HG03442 (cell line): ENCODE measurements around the gene SUGCT.

Experiments
- ATAC-seq: cut with Tn5 transposase; IDR thresholded peaks from one replicate; pipeline ENCODE4 v1.9.1; 2021; ENCODE audit warnings: mild to moderate bottlenecking, moderate library complexity; ENCODE audit not compliant: unreplicated experiment

Gene SUGCT

DNA sequence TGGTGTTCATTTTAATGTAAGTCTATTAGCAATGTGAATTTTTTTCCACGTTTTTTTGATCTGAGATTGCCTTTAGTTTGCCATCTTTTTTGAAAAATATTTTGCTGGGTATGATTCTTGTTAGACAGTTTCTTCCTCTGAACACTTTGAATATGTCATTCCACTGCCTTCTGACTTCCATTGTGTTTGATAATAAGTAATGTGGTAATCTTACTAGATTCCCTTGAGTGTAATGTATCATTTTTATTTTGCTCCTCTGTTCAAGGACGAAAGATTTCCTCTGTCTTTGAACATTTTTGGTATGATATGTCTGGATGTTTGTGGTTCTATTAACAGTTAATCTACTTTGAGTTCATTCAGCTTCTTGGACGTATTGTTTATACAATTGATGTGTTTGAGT lies 371.4 kb downstream of the SUGCT start:
- ATAC-seq, result no peak

DNA sequence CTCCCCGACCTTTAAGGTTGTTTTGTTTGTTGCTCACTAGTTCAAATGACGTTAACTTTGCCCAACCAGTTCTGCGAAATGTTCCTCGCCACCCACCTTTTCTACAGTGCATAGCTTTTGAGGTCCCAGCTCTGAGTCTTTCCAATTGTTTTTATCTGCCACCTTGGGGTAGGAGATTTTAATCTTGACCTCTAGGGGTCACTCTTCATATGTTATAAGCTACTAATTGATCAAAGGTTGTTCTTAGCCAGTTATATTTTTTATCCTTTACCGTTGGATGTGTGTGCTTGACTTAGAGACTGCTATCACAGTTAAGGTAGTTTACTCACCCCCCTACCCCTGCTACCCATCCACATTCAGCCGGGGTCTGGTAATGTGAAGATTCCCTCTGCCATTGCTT lies 372.4 kb downstream of the SUGCT start:
- ATAC-seq, result peak; percentile 46

DNA sequence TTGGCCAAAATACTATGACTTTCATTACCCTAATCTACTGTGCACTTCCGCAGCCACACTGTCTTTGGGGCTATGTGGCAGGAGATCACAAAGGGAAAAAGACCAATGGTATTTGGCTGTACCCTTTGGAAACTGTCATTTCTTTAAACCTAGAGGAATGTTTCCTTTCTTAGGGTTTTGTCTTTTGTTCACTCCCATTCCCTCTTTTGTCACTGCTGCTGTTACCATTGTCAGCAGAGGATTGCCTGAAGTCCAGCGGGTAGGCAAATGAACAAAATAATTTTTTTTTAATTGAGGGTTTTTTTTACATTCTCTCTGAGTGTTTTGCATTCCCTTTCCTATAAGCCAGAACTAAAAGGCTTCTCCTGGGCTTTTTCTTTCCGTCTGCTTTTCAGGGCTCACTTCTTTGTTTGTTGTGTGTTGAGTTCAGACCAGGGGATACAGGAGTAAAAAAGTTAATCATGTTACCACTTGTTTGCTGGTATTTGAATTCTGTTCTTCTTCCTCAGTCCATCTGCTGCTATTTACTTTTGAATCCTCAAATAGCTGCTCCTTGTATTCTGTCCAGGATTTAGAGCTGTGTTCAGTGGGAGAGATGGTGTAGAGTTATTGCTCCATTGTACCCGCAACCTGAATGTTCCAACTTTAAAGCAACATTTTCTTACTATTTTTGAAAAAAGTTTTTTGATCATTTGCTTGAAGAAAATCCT lies 374.6 kb downstream of the SUGCT start:
- ATAC-seq, result no peak

DNA sequence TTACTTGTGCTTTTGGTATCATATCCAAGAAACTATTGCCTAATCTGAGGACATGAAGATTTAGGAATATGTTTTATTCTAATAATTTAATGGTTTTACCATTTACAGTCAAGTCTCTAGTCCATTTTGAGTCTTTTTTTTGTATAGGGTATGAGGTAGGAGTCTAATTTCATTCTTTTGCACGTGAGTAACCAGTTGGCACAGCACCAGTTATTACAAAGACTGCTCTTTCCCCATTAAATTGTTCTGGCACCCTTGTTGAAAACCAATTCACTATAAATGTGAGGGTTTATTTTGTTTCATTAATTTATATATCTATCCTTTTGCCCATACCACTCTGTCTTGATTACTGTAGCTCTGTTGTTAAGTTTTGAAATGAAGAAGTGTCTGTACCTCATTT lies 381.6 kb downstream of the SUGCT start:
- ATAC-seq, result no peak

DNA sequence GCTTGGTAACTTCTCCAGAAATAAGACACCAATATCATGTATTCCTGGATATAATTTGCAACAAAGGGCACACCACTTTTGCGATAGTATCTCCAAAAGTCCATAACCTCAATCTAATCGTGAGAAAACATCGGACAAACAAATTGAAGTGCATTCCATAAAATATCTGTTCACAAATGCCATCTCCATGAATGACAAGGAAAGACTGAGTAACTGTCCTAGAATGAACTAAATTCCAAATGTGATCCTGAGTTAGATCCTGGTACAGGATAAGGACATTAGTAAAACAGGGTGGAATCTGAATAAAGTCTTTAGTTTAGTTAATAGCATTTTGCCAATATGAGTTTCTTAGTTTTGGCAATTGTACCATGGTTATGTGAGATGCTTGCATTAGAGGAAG lies 384.2 kb downstream of the SUGCT start:
- ATAC-seq, result no peak

DNA sequence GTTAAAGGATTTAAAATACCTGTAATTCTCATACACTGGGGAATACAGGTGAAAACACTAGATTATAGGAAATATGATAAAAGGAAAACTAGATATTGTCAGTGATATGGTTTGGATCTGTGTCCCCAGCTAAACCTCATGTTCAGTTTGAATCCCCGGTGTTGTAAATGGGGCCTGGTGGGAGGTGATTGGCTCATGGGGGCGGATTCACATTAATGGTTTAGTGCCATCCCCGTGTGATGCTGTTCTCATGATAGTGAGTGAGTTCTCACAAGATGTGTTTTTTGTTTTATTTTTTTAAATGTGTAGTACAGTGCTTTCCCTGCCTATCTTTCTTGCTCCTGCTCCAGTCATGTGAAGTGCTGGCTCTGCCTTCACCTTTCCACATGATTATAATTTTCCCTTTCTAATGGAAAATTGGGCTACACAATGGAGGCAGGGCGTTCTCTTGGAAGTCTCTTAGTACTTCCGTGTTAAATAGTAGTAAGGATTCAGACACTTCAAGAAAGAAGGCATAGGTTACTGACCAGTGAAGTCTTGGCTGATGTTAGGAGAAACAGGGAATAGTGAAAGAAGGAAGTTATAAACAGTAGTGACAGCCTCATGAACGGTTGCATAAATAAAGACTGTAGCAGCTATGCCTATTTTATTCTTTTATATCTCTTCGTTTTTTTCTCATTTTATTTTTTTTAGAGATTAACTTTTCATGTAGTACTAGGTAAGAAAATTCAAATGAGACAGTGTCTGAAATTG lies 386.4 kb downstream of the SUGCT start:
- ATAC-seq, result no peak

DNA sequence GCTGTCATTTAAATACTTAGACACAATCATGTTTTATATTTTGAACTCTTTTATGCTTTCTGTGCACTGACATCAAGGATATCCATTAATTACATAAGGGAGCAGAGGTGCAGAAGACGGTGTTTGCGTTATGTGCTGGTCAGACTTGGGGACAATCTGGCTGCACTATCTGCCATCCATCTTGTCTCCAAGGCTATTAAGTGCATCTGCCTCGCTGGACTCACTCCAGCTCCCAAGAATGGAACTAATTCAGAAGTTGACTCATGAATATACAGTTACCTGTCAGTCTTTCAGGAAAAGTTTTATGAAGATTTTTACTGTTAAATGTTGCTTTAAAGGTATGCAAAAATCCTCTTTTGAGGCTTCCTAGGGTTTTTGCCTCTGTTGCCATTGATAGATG lies 391.0 kb downstream of the SUGCT start:
- no peak for ATAC-seq

DNA sequence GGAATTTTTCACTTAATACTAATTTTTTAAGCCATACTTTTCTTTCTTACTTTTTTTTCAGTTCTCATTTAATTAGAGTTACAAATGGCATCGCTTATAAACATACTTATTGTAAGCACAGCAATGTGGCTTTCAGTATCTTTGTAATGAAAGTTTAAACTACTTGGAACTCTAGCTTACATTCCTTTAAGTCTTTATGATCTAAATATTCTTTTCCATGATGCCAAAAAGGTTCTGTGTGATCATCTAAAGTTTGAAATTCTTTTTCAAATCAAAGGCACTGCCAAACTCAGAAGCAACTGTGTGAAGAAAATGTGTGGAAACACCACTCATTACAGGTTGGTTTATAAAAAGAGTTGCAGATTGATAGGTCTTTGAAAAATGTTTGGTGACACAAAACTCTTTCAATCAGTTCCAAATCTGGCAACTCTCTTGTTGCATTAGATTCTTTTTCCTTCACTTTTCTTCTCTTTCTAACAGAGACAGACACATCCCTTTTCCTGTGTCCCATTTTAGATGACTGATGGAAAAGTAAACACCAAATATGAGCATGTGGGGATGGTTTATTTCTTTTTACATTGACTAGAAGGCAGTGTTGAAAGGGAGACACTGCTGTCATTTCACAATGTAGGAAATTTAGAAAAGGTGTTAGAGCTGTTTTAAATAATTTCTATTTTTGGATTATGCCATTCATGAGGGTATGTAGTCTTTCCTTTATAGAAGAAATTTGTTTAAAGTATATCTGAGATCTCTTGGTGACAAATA lies 392.3 kb downstream of the SUGCT start:
- no peak for ATAC-seq

DNA sequence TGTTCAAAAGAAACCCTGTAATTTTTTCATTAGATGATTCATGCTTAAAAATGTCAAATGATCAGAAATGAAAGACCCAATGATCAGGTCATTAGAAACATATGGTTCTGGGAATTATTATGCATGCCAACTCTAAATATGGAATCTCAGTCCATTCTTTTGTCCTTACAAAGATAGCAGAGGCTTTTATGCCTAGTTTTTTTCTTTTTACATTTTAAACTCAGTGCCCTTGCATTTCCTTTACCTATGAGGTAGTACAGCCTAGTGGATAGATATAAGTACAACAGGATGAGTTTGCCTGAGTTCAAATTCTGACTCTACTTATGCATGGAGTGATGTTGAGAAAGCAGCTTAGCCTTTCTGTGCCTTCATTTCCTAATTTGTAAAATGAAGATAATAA lies 392.9 kb downstream of the SUGCT start:
- ATAC-seq, result no peak

DNA sequence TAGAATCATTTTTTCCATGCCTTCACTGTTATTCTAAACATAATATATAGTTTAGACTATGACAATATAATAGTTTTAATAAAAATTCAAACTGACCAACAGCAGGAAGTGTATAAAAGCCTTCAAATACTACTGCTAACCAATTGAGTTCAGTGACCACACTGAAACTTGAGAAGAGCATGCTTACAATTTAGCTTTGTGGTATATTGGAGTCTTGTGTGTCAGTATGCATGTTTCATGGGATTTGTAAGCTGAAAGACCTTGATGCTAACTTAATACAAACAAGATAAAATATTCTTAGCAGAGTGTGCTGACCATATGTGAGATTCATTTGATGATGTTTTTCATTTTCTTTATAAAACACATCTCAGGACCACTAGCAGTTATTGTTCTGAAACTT lies 395.5 kb downstream of the SUGCT start:
- no peak for ATAC-seq

DNA sequence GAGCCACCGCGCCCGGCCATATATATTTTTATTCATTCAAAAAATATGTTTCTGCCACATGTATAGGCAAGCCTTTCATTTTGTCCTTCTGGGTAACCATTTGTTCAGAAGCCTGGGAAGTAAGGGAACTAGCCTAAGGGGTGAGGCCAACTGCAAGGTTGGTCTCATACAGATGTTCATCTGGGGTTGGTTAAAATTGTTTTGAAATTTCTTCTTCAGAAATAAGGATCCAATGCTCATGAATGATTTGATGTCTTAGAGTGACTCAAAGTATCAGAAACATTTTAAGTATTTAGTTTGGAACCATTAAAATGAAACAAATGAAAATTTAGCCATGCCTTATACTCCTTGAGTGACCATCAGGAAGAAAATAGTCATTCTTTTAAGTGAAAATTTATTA lies 397.2 kb downstream of the SUGCT start:
- ATAC-seq, result no peak

DNA sequence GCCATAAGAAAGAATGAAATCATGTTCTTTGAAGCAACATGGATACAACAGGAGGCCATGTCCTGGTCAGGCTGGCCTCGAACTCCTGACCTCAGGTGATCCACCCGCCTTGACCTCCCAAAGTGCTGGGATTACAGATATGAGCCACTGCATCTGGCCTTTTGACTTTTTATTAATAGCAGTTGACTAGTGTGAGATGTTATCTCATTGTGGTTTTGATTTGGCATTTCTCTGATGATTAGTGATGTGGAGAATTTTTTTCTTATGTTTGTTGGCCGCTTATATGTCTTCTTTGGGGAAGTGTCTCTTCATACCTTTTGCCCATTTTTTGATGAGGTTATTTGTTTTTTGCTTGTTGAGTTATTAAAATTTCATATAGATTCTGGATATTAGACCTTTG lies 400.9 kb downstream of the SUGCT start:
- no peak for ATAC-seq

DNA sequence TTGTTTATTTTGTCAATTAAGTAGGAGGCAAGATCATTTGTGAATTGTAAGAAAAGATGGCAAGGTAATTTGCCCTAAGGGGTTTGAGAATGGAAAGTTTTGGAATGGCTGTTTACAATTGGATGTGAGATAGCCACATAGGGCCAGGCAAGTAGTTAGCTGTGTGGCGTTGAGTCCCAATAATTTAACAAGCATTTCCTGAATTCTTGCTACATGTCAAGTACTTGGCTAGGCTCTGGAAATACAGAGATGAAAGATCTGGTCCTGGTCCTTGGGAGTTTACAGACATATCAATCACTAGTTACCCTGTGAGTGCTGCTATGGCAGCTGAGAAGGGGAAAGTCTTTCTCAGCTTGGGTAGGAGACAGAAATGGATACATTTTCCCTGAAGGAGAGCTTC lies 401.6 kb downstream of the SUGCT start:
- ATAC-seq, result no peak

DNA sequence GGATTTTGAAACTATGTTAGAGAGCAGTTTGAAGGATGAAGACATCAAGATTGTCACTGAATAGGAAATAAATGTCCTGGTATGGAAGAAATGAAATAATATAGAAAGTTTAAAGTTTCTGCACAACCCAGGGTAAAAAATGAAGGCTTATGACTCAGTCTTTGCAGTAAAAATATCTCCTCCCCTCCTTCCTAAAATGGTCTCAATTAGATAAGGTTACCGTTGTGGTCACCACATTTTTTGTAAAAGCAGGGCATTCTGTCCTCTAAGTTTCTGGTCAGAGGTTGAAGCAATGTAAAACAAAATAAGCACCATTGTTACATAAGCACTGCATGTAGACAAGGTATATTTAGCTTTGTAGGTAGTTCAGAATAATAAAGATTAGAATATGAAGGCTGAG lies 403.5 kb downstream of the SUGCT start:
- no peak for ATAC-seq

DNA sequence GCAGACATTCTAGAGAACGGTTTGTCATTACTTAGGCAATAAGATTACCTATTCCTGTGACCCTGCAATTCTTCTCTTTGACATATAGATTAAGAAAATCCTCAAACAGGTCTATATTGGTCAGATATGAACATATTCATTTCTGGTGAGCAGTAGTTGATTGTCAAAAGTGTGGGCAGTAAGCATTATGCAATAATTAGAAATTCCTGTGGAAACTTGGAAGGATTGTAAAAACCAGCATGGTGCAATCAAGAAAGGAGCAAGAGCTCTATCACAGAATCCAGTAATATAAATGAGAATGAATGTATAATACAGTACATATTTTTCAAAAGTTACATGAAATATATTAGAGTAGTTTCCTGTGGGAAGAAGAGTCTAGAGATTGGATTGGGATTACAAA lies 406.5 kb downstream of the SUGCT start:
- ATAC-seq, result no peak

DNA sequence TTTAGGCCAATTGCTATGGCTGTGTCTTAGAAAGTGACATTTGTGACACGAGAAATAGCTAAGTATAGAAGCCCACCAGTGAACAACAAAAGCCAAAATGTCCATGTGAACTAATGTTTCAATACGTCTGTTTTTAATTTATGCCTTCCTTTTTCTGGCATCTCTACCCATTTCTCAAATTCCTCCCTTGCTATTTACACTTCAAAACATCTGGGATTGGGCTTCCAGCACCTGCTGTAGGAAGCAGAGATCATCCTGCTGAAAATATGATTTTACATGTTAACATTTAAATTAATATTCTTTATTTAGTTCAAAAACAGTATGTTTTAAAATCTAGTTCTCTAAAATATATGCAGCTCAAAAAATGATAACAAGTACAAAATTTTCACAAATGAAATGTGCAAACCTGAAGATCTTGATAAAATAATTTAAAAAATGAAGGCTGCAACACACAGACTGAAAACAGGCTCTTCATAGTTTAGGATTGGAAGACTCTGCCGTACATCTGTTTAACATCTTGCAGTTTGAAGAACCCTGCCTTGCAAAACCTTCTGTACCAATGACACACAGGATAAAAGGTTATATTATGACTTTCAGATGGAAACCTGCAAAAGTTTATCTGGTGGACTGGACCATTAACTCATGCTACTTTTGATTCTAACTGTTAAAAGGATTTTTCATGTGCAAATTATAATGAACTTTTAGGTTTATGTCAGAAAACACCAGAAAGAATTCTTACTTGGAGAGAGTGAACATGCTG lies 408.4 kb downstream of the SUGCT start:
- no peak for ATAC-seq

DNA sequence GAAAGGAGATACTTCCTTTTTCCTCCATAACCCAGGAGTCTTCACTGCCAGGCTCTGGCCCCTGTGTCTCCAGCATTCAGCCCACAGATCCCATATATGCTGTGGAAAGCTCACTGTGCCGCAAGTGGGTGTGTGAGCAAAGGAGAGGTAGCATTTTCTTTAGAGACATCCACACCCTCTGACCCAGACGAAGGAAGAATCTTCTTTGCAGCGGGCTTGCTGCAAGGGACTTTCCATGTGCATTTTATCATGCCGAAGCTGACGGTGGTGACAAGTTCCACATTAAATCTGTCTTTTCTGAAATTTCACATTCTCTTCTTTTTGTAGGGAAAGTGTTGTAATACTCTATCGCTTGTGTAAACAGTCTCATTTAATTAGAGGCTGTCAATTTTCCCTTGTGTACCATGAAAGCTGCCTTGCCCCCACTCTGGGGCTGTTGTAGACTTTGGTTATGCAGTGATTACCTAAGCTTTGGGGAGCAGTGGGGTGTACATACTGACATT lies 409.5 kb downstream of the SUGCT start:
- ATAC-seq, result no peak

DNA sequence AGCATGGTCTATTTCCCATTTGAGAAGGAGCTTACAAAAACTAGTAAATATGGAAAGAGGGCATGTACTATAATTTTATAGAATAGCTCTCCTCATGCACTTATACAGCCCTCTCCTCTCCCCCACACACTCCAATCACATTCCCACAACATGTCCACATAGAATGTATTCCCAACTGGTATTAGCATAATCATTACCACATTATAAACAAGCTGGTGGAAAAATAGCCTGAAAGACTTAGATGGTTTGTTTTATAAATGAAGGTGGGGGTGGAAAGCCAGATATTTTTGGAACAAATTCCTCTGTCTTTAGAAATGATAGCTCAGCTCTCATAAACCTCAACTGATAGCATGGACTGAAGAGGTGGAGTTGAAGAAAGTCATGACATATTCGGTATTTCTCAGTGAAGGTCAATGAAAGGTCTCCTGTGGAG lies 410.1 kb downstream of the SUGCT start:
- ATAC-seq, result no peak

DNA sequence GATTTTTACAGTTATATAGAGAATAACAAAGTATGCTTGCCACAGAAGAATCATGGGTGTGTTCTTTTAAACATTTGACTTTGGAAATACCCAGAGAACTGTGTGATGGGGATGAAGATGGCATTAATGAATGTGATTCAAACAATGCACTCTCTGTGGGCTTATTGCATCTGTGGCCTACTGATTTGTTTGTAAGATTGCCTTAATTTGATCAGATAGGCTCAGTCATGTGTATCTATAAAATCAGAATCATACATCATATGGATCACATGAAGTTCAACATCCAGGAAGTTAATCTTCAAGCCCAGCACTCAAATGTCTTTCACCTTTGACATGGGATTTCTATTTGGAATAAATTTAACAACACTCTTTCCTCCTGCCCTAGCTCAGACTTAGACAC lies 410.9 kb downstream of the SUGCT start:
- no peak for ATAC-seq

DNA sequence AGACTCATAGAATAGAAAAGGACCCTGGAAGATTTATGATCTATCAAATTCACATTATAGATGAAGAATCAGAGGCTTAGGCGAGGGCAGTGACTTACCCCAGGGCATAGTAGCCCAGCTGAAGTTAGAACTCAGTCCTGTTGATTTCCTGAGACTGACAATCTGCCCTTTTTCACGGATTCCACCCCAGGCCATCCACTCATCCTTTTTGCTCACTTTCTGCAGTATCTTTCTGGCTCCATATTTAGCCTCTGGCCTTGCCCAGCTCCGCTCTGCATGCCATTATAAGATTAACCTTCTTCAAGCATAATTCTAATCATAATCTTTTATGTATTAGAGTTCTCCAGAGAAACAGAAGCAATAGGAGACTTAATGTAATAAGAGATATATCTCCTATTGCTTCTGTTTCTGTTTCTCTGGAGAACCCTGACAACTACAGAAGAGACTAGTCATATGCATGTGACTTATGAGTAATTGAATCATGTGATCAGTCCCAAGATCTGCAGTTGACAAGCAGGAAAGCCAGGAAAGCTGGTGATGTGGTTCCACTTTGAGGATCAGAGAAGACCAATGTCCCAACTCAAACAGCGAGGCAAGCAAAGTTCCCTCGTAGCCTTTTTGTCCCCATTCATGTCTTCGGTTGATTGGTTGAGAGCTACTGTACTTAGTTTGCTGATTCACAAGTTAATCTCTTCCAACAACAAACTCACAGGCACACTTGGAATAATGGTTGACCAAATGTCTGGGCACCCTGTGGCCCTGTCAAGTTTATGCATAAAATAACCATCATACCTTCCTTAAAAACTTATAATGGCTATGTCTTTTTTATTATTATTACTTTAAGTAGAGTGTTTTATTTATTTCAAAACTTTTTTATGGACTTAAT lies 412.1 kb downstream of the SUGCT start:
- no peak for ATAC-seq
